Glutamatergic neuron (in vitro differentiated cells): ENCODE measurements around the gene EVA1C. TPM values are rescaled to one million over a fixed set of nuclear protein-coding genes. Genes with fewer than 3 reads are reported as not detected.

Experiments
- DNase-seq: peaks from one replicate; pipeline ENCODE4 v3.0.0; 2022
- H3K27ac Mint-ChIP-seq: one replicate; pipeline ENCODE4 v1.8.0; 2020; ENCODE audit warnings: mild to moderate bottlenecking, mixed read lengths, inconsistent platforms; ENCODE audit not compliant: unreplicated experiment
- H3K27me3 Mint-ChIP-seq: one replicate; pipeline ENCODE4 v1.8.0; 2020; ENCODE audit warnings: mild to moderate bottlenecking, moderate library complexity, mixed read lengths, inconsistent platforms; ENCODE audit not compliant: unreplicated experiment
- H3K36me3 Mint-ChIP-seq: one replicate; pipeline ENCODE4 v1.8.0; 2020; ENCODE audit warnings: mild to moderate bottlenecking, mixed read lengths, inconsistent platforms; ENCODE audit not compliant: unreplicated experiment
- H3K4me1 Mint-ChIP-seq: one replicate; pipeline ENCODE4 v1.8.0; 2020; ENCODE audit warnings: mild to moderate bottlenecking, low read depth, mixed read lengths, inconsistent platforms; ENCODE audit not compliant: unreplicated experiment
- H3K4me3 Mint-ChIP-seq: one replicate; pipeline ENCODE4 v1.8.0; 2020; ENCODE audit warnings: mild to moderate bottlenecking, mixed read lengths, inconsistent platforms; ENCODE audit not compliant: unreplicated experiment
- H3K9me3 Mint-ChIP-seq: one replicate; pipeline ENCODE4 v1.8.0; 2020; ENCODE audit warnings: mild to moderate bottlenecking, moderate library complexity, mixed read lengths, inconsistent platforms; ENCODE audit not compliant: unreplicated experiment
- total RNA-seq: library from RNA; stranded (reverse); fragmentation: NEBNext Ultra II Directional; extraction: Animal tissue kit (Norgen Biotek cat#: 25700); gene quantifications from one replicate; pipeline ENCODE4 v1.2.1, GENCODE V29; 2021; ENCODE audit not compliant: unreplicated experiment
- TF ChIP-seq, protein P1 (sequence below): fragments of 200-600 bp; sonication (generic); IDR thresholded peaks from one replicate; pipeline ENCODE4 v1.5.0; 2021; ENCODE audit not compliant: partially characterized antibody, unreplicated experiment

EVA1C gene
- total RNA-seq, 1 donor from 2014 or later: 2.5 TPM

DNA sequence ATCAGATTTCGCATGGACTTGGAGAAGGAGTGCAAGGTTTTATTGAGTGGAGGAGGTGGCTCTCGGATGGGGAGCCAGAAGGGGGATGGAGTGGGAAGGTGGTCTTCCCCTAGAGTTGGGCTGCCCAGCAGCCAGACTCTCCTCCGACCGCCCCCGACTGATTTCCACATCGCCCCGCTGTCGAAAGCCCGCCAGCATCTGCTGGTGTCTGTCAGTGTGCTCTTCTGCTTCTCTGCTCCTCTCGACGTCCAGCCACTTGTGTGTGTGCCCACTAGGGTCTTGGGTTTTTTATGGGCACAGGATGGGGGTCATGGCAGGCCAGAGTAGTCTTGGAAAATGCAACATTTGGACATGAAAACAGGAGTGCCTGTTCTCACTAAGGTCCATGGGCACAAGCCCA, 40.1 kb downstream of the EVA1C start:
- no peaks in the 10 kb centered on the region for H3K36me3 Mint-ChIP-seq
- TF ChIP-seq, protein P1, sequence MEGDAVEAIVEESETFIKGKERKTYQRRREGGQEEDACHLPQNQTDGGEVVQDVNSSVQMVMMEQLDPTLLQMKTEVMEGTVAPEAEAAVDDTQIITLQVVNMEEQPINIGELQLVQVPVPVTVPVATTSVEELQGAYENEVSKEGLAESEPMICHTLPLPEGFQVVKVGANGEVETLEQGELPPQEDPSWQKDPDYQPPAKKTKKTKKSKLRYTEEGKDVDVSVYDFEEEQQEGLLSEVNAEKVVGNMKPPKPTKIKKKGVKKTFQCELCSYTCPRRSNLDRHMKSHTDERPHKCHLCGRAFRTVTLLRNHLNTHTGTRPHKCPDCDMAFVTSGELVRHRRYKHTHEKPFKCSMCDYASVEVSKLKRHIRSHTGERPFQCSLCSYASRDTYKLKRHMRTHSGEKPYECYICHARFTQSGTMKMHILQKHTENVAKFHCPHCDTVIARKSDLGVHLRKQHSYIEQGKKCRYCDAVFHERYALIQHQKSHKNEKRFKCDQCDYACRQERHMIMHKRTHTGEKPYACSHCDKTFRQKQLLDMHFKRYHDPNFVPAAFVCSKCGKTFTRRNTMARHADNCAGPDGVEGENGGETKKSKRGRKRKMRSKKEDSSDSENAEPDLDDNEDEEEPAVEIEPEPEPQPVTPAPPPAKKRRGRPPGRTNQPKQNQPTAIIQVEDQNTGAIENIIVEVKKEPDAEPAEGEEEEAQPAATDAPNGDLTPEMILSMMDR: no peak
- no peaks in the 10 kb centered on the region for H3K4me1 Mint-ChIP-seq
- peaks cover 4% of the 10 kb centered on the region for H3K9me3 Mint-ChIP-seq
- peaks cover 5% of the 10 kb centered on the region for H3K27me3 Mint-ChIP-seq
- H3K27ac Mint-ChIP-seq: no peak overlapping the region
- H3K4me3 Mint-ChIP-seq: no peak overlapping the region
- DNase-seq: no peak

DNA sequence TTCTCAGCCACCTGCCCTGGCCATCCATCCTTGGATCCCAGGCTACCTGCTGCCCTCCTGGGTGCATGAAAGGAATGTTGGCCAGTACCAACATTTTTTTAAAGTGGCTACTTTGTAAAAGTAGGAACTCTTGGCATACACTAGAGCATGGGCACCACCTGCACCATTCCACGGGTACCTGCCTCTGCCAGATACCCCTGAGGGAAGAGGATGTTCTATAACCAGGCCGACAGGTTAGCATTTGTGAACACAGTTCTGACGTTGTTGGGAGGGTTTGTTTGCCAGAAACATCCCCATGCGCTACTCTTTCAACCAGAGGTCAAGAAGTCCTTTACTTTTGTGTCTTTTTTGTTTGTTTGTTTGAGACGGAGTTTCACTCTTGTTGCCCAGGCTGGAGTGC, 43.0 kb downstream of the EVA1C start:
- TF ChIP-seq, protein P1: no peak
- Mint-ChIP-seq H3K36me3 (no peaks in the 10 kb centered on the region), H3K27me3 (peaks cover 3% of the 10 kb centered on the region), H3K27ac (no peak overlapping the region), H3K9me3 (peaks cover 2% of the 10 kb centered on the region), H3K4me3 (no peak overlapping the region), H3K4me1 (no peaks in the 10 kb centered on the region)
- DNase-seq: no peak

DNA sequence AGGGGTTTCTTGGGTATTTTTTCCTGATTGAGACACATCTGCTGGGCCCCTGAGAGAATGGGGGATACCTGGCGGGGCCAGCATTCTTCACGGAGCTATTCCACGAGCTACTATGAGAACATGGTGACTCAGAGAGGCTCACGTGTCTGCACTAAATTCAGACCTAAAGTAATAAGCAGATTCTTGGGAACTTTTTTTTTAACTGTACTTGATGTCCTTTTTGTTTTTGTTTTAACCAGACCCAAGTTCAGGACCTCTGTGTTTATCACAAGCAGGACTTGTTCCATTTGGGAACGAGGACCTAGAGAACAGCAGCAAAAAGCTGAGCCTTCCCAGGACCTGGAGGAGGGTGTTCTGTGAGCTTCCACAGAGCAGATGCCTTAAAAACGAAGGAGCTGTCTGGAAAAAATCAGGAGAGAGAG, 44.0 kb downstream of the EVA1C start:
- Mint-ChIP-seq H3K36me3 (no peaks in the 10 kb centered on the region), H3K27me3 (peaks cover 3% of the 10 kb centered on the region), H3K9me3 (peaks cover 2% of the 10 kb centered on the region), H3K4me1 (no peaks in the 10 kb centered on the region), H3K4me3 (no peak overlapping the region), H3K27ac (no peak overlapping the region)
- no peak for DNase-seq
- TF ChIP-seq, protein P1: no peak

DNA sequence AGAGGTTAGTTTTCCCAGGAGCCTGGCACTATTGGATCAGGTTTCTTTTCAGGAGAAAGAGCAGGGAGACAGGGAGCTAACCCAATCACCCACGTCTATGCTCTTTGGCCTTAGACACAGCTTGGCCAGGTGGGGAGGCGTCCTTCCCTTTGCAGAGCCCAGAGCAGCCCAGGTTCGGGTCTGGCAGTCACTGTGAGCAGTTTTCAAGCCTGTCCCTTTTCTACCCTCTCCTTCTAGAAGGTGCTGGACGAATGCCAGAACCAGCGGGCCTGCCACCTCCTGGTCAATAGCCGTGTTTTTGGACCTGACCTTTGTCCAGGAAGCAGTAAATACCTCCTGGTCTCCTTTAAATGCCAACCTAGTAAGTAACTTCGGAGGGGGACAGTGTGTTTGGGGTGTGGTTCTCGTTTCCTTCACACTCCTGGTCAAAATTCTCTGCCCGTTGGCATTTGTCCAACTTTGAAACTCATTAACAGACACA, 44.9 kb downstream of the EVA1C start:
- Mint-ChIP-seq H3K27me3 (peaks cover 3% of the 10 kb centered on the region), H3K36me3 (no peaks in the 10 kb centered on the region), H3K4me1 (no peaks in the 10 kb centered on the region), H3K27ac (no peak overlapping the region), H3K9me3 (peaks cover under 1% of the 10 kb centered on the region), H3K4me3 (no peak overlapping the region)
- TF ChIP-seq, protein P1: no peak
- DNase-seq: no peak

DNA sequence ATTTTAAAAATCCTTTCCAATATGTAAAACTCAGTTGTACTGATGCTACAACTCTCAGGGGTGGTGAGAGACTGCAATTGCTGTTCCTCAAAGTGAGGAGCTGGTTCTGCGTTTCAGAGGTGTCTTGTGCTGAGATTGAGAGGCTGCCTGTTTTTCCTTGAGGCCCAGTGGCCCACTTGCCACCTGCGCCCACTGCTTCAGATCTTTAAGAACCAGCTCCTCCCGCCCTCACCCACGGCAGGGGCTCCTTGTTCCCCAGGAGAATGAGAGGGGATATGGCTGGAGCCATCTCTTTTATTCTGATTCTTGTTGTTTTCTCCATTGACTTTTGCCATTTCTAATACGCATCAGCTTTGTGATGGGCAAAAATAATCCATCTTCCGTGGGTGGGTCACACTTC, 45.5 kb downstream of the EVA1C start:
- Mint-ChIP-seq H3K27ac (no peak overlapping the region), H3K27me3 (no peaks in the 10 kb centered on the region), H3K4me1 (no peaks in the 10 kb centered on the region), H3K36me3 (no peaks in the 10 kb centered on the region), H3K4me3 (no peak overlapping the region), H3K9me3 (no peaks in the 10 kb centered on the region)
- DNase-seq: no peak
- TF ChIP-seq, protein P1: no peak
